CD4-positive, alpha-beta T cell treated with Interleukin-4 for 1 hour (primary cell): Measurements from ENCODE around the gene MARCHF5.

Experiments
- DNase-seq, 2 donors: peaks; one replicate each; pipeline ENCODE4 v3.0.0-alpha.2; 2020 to 2022

Gene MARCHF5

DNA sequence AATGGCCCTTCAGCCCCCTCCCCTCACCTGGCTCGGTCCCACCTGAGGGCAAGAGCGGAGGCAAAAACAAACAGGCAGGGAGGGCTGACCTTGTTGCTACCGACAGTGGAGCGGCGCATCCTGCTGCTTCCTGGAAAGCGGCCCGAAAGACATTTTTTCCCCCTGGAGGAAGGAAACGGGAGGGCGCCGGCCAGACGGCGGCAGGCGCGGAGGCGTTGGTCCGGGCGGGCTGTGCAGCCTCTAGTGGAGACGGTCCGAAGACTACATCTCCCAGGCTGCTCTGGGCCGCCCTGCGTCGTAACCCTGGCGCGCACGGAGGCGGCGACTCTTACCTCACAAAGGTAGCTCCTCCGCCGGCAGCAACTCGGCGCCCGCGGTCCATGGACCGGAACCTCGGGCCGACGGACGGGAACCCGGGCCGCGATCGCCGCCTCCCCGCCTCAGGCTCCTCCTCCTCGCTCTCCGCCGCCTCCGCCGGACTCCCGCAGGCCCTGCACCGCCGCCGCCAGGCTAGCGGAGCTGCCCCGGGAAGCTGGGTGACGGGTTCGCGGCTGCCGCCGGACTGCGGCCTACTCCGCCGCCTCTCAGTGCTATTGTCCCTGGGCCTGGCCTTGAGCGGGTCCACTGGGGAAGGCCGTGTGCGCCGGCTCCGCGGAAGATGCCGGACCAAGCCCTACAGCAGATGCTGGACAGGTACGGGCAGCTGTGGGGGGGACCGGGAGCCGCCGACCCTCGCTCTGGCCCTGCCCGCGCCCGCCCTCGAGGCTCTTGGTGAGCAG is at the start of gene MARCHF5, which contains the start of gene CPEB3:
MARCHF5 (plus strand) TSS at position 331 of the 779 bp plus-strand sequence; CDS start at position 659, 328 bp downstream.
CPEB3 (minus strand) TSS at position 242 of the 779 bp plus-strand sequence. CDS start 50,728 bp downstream, outside the sequence.
- DNase-seq, result peak; percentile 94 to 95

DNA sequence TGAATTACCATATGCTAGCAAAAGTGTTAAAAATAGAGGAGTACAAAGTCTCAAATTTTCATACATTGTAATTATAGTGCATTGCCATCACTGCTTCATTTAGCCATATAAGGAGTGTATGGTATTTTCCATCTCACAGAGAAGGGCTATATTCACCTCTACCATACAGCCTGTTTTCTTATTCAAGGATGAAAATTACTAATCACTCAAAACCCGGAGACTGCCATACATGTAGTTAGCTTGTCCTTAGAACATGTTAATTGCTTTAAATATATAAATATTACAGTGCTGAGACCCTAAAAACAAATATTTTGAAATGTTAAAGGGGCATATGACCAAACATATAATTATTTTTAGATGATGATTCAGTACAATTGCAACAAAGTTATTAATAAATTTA is 49.5 kb upstream of the MARCHF5 start:
- DNase-seq, result no peak

DNA sequence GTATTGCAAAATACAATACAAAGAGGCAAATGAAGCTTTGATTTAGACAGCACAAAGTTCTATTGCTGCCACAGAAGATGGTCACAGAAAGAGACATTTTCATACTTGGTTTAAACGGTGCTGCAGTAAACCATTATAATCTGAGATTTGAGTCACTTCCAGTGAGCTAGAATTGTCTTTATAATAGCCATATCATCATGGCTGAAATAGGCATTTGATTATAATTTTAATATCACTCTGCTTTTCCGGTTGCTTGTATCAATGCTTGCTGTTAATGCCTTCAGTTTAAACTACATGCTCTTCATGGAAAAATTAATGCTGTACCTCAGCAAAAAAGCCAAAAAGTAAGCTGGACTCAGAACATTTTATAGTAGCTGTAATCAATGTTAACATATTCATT is 48.6 kb upstream of the MARCHF5 start:
- no peak for DNase-seq

DNA sequence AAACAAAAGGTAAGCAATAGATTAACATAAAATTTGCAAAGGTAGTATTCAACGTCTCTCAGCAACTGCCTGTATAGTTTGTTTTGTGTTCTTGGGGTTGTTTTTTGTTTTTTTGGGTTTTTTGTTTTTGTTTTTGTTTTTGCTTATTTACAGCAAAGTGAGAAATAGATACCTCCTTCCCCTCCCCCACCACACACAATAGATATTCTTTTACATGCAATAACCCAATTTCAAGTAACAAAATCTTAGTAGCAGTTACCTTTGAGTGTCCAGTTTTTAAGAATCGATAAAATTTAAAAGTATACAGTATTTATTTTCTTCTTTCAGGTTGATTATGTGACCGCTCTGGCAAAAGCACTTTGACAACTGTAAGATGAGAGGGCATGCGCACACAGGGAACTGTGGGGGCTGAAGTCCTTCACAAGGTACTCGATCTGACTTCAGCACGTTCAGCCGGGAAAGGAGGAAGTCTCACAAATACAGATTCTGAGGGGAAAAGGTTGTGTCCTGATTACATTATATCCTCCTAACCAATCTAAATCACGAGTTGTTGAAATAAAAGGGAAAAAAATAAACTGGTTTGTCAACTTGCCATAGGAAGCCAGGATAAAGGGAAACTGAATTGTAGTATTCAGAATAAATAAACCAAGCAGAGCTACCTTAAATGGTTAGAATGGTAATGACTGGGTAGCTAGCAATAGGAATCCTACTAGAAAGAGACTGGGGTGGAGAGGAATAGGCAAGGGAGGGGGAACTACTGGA is 47.9 kb upstream of the MARCHF5 start:
- peak; percentile 45 to 52 for DNase-seq

GRCh38 chr10:92244796-92245195 is 46.2 kb upstream of the MARCHF5 start:
- no peak for DNase-seq

- DNase-seq, result no peak
These were observed 42.4 kb upstream of the MARCHF5 start for GRCh38 chr10:92248566-92248965.

- DNase-seq, result no peak
These were observed 27.6 kb upstream of the MARCHF5 start for GRCh38 chr10:92263396-92263795.

DNA sequence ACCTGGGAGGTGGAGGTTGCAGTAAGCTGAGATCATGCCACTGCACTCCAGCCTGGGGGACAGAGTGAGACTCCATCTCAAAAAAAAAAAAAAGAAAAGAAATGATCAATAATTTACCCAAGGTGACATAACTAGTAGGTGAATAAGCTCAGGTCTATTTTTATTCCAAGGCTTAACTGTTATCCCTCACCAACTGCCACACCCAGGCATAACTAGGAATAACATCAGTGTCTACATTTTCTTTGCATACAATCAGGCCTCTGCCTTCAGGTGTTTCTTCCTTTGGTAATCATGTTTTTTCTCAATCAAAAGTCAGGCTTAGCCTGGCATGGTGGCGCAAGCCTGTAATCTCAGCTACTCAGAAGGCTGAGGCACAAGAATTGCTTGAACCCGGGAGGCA is 26.7 kb upstream of the MARCHF5 start:
- DNase-seq, result no peak

DNA sequence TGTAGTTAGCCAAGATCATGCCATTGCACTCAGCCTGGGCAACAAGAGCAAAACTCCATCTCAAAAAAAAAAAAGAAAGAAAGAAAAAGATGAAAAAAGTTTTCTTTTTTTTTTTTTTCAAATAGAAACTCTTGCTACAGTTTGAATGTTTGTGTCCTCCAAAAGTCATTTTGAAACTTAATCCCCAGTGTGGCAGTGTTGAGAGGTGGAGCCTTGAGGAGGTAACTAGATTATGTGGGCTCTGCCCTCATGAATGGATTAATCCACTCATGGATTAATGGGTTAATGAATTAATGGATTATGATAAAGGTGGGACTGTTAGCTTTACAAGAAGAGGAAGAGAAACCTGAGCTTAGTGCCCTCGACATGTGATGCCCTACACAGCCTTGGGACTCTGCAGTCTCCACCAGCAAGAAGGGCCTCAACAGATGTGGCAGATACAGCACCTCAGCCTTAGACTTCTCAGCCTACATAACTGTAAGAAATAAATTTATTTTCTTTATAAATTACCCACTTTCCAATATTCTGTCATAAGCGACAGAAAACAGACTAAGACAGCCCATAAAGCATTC is 25.2 kb upstream of the MARCHF5 start:
- no peak for DNase-seq

GRCh38 chr10:92267343-92267742 is 23.6 kb upstream of the MARCHF5 start:
- DNase-seq, result no peak

GRCh38 chr10:92268748-92269147 is 22.2 kb upstream of the MARCHF5 start:
- peak; percentile 4 to 38 for DNase-seq

- DNase-seq, result no peak
These were observed 16.9 kb upstream of the MARCHF5 start for GRCh38 chr10:92274071-92274470.

DNA sequence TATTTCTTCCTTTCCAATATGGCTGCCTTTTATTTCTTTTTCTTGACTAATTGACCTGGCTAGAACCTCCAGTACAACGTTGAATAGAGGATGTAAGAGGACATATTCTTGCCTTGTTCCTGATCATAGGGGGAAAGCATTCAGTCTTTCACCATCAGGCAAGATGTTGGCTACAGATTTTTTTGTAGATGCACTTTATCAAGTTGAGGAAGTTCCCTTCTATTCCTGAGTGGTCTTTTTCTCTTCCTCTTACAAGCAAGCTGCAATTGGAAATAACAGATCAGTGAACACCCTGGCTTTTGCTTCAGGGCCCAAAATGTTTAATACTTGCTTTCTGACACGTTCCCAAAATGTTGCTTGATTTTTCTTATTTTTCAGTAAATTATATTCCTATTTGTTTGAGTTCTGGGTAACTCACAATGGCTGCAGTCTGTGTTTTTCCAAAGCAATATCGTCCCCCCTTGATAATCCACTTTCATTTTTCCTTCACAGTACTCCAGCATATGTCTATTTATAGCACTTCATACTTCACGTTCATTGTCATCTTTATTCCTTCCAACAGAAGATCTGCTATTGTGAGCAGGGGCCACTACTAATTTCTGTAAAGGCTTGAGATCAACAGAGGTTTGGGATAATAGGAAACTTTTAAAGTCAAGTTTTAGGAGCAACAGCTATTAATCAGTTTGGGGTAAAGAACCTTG is 11.8 kb upstream of the MARCHF5 start:
- no peak for DNase-seq

DNA sequence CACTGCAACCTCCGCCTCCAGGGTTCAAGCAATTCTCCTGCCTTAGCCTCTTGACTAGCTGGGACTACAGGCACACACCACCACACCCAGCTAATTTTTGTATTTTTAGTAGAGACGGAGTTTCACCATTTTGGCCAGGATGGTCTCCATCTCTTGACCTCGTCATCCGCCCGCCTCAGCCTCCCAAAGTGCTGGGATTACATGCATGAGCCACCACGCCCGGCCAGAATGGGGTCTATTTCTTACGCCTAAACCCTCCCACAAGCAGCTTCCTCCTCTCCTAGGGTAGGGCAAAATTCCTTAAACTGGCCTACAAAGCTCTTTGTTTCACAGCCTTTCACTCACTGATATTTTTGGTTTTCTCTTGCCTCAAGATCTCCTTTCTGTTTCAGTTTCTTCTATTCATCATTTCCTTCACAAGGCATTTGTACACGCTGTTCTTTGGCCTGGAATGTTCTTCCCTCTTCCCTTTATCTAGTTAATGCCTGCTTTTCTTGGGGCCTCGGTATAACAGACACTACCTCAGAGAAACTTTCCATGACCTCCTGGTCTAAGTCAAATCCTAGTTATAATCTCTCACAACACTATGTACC is 6.8 kb upstream of the MARCHF5 start:
- DNase-seq, result no peak

DNA sequence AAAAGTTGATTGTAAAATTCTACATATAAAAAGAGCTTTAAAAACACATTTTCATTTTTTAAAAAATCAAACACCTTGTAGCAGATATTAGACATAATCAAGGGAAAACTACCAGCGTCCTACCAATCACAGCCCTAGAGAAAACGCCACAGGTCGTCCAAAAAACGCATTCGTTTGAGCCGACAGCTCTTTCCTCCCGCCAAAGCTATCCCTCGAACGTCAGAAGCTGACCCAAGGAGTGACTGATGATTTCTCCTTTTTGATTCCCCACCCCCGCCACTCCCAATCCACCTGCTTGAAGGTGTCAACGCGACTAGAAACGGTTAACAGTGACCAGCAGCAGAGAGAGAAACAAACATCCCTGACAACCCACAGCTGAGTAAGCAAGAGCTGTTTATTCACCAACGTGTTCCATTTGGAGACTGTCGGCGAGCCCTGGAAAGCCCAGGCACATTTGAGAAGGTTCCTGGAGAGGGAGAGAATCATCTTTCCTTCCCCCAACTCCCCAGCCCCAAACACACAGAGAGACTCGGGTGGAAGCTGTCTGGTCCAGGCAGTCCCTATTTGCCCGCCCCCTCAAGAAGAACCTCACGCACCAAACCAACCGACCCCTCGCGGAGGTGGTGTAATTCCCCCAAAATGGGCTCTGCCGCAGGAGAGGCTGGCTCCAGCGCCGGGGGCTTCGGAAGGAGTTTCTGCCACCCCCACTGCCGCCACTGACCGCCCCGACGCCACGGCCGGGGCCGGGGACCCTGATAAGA is 711 bp upstream of the MARCHF5 start:
- peak; percentile 32 to 42 for DNase-seq

DNA sequence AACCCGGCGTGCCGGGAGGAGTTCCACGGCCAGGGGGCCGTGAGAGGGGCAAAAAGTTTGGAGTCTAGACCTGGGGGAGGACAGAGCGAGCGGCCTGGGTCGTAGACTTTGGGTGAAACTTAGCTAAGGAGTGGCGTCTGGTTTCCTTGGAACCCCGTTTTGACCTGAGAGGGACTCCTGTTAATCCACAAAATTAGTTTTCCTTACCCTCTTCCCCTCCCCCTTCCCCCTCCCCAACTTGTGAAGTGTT is 574 bp downstream of the MARCHF5 start:
- no peak for DNase-seq

GRCh38 chr10:92291921-92292845 is 1.2 kb downstream of the MARCHF5 start:
- DNase-seq, result peak; percentile 56 to 61

DNA sequence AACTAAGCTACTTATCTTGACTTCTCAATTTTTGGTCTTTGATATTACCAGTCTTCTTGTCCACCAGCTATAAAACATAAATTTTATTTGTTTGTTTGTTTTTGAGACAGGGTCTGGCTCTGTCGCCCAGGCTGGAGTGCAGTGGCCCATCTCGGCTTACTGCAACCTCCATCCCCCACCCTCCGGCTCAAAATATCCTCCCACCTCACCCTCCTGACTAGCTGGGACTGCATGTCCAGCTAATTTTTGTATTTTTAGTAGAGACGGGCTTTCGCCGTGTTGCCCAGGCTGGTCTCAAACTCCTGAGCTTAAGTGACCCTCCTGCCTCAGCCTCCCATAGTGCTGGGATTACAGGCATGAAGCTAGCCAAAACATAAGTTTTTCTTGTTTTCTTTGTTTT is 7.5 kb downstream of the MARCHF5 start:
- DNase-seq, result no peak

DNA sequence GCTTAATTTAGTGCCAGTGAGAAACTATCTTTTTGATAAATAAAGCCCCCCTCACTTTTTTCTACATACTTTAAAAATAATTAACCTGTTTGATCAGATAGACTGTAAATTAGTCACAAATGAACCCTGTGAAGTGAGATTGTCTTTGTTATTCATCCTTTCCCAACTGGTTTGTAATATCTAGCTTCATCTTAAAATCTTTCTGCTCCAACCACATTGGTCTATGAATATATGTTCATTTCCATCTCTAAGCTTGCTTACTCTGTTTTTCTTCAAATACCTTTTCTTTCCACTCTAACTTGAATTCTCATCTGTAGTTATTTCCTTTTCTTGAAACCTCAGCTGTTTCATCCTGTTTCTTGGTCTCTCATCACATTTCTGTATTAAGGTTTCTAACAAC is 12.1 kb downstream of the MARCHF5 start:
- DNase-seq, result no peak

GRCh38 chr10:92304061-92304460 is 13.1 kb downstream of the MARCHF5 start:
- no peak for DNase-seq
